ENCODE measurements around the gene SH2B2. TPM values are rescaled to one million over a fixed set of nuclear protein-coding genes. Genes with fewer than 3 reads are reported as not detected.
"Not testable (repeated sequence)": the region's sequence is repeated elsewhere in the genome, so short reads cannot be mapped to it uniquely, and the experiment has no call there.

Gene SH2B2
- total and polyA plus RNA-seq, 2 experiments from 2014 or later, result 5.6 to 21.9 TPM

GRCh38 chr7:102297487-102298218, 11.0 kb downstream of the SH2B2 start:
- Mint-ChIP-seq H3K36me3 (ENCODE audit: low read depth) (no peaks in the 10 kb centered on the region), H3K27me3 (ENCODE audit: insufficient read depth, low read depth, poor library complexity) (peaks cover 25% of the 10 kb centered on the region), H3K27ac (no peak overlapping the region), H3K4me1 (peaks cover 28% of the 10 kb centered on the region), H3K4me3 (no peak overlapping the region), H3K9me3 (no peaks in the 10 kb centered on the region)
- Histone ChIP-seq H3K4me3 (no peak overlapping the region), H2AFZ (no peak overlapping the region), H3F3A (replicated peaks; ENCODE audit: low read depth) (no peaks in the 10 kb centered on the region), H3K79me2 (replicated peaks; ENCODE audit: insufficient read depth) (no peaks in the 10 kb centered on the region), H3K4me2 (no peak overlapping the region), H3K4me1 (ENCODE audit: insufficient read depth) (peaks cover 16% of the 10 kb centered on the region), H3K27me3 (ENCODE audit: insufficient read depth) (peaks cover 5% of the 10 kb centered on the region; the same call in 1 of the 2 replicates), H3K36me3 (ENCODE audit: insufficient read depth) (no peaks in the 10 kb centered on the region; the same call in 1 of the 2 replicates), H3K27ac (ENCODE audit: low read depth) (no peak overlapping the region), H4K20me1 (replicated peaks; ENCODE audit: insufficient read depth) (peaks cover 18% of the 10 kb centered on the region), H3K9me2 (ENCODE audit: insufficient read depth) (no peaks in the 10 kb centered on the region)
- ATAC-seq (no peak), DNase-seq (ENCODE audit: low spot score) (no peak)
- TF ChIP-seq JUNB (IDR thresholded peaks at IDR 0.05; ENCODE audit: unreplicated experiment) (no peak), EZH2 (IDR thresholded peaks at IDR 0.05; ENCODE audit: low read depth, unreplicated experiment) (no peak), POLR2AphosphoS5 (IDR thresholded peaks at IDR 0.05; ENCODE audit: low read depth) (no peak), CREB1 (CRISPR knock-in tag; IDR thresholded peaks at IDR 0.05; ENCODE audit: low read depth) (no peak), ZNF331 (CRISPR knock-in tag; IDR thresholded peaks at IDR 0.05; ENCODE audit: low read depth) (no peak), CTCF (conservative IDR thresholded peaks at IDR 0.05; ENCODE audit: low read depth in 2 of 2) (no peak), STAT1 (IDR thresholded peaks at IDR 0.05; ENCODE audit: unreplicated experiment) (no peak)
- TF ChIP-seq, protein P1, sequence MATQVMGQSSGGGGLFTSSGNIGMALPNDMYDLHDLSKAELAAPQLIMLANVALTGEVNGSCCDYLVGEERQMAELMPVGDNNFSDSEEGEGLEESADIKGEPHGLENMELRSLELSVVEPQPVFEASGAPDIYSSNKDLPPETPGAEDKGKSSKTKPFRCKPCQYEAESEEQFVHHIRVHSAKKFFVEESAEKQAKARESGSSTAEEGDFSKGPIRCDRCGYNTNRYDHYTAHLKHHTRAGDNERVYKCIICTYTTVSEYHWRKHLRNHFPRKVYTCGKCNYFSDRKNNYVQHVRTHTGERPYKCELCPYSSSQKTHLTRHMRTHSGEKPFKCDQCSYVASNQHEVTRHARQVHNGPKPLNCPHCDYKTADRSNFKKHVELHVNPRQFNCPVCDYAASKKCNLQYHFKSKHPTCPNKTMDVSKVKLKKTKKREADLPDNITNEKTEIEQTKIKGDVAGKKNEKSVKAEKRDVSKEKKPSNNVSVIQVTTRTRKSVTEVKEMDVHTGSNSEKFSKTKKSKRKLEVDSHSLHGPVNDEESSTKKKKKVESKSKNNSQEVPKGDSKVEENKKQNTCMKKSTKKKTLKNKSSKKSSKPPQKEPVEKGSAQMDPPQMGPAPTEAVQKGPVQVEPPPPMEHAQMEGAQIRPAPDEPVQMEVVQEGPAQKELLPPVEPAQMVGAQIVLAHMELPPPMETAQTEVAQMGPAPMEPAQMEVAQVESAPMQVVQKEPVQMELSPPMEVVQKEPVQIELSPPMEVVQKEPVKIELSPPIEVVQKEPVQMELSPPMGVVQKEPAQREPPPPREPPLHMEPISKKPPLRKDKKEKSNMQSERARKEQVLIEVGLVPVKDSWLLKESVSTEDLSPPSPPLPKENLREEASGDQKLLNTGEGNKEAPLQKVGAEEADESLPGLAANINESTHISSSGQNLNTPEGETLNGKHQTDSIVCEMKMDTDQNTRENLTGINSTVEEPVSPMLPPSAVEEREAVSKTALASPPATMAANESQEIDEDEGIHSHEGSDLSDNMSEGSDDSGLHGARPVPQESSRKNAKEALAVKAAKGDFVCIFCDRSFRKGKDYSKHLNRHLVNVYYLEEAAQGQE (IDR thresholded peaks at IDR 0.05; ENCODE audit: unreplicated experiment), result no peak

- Histone ChIP-seq H2AFZ (no peak overlapping the region), H3K4me2 (no peak overlapping the region), H3K4me3 (0 out of 2 replicates have a peak overlapping the region, but pooled peaks have one; percentile 30), H3K9me2 (ENCODE audit: insufficient read depth) (no peaks in the 10 kb centered on the region), H3K27ac (ENCODE audit: low read depth) (no peak overlapping the region), H3K4me1 (ENCODE audit: insufficient read depth) (peaks cover 8% of the 10 kb centered on the region; the same call in 1 of the 2 replicates), H3K79me2 (replicated peaks; ENCODE audit: insufficient read depth) (no peaks in the 10 kb centered on the region), H4K20me1 (replicated peaks; ENCODE audit: insufficient read depth) (peaks cover 21% of the 10 kb centered on the region), H3F3A (replicated peaks; ENCODE audit: low read depth) (no peaks in the 10 kb centered on the region), H3K27me3 (ENCODE audit: insufficient read depth) (peaks cover 5% of the 10 kb centered on the region; the same call in 1 of the 2 replicates), H3K36me3 (ENCODE audit: insufficient read depth) (no peaks in the 10 kb centered on the region)
- Mint-ChIP-seq H3K4me1 (peaks cover 11% of the 10 kb centered on the region), H3K27ac (no peak overlapping the region), H3K27me3 (ENCODE audit: insufficient read depth, low read depth, poor library complexity) (peaks cover 18% of the 10 kb centered on the region), H3K36me3 (ENCODE audit: low read depth) (no peaks in the 10 kb centered on the region), H3K9me3 (no peaks in the 10 kb centered on the region), H3K4me3 (no peak overlapping the region)
- peak; percentile 88 for ATAC-seq
- TF ChIP-seq CTCF (conservative IDR thresholded peaks at IDR 0.05; ENCODE audit: low read depth in 2 of 2), result peak; percentile 61 to 91
- TF ChIP-seq CREB1 (CRISPR knock-in tag; IDR thresholded peaks at IDR 0.05; ENCODE audit: low read depth), result peak; percentile 48; the same call in 1 of the 2 replicates
- no peak for TF ChIP-seq NANOG (IDR thresholded peaks at IDR 0.05; ENCODE audit: borderline replicate concordance)
- DNase-seq (ENCODE audit: low spot score), result peak; percentile 94
Observed at GRCh38 chr7:102300643-102301221, 14.1 kb downstream of the SH2B2 start.

- H3K27me3 ChIP-seq (ENCODE audit: insufficient read depth); H3F3A ChIP-seq (replicated peaks; ENCODE audit: low read depth); ATAC-seq; H3K4me3 Mint-ChIP-seq; H3K9me3 Mint-ChIP-seq; H3K4me3 ChIP-seq; H3K27ac Mint-ChIP-seq; DNase-seq (ENCODE audit: low spot score); H2AFZ ChIP-seq; H3K4me1 ChIP-seq (ENCODE audit: insufficient read depth); H3K36me3 ChIP-seq (ENCODE audit: insufficient read depth); H3K79me2 ChIP-seq (replicated peaks; ENCODE audit: insufficient read depth); H3K36me3 Mint-ChIP-seq (ENCODE audit: low read depth); H3K9me2 ChIP-seq (ENCODE audit: insufficient read depth); H3K4me1 Mint-ChIP-seq; H3K27ac ChIP-seq (ENCODE audit: low read depth); H3K4me2 ChIP-seq: not testable (repeated sequence)
- peaks cover 21% of the 10 kb centered on the region for H4K20me1 ChIP-seq (replicated peaks; ENCODE audit: insufficient read depth)
- peaks cover 17% of the 10 kb centered on the region for H3K27me3 Mint-ChIP-seq (ENCODE audit: insufficient read depth, low read depth, poor library complexity)
Observed at GRCh38 chr7:102301367-102301766, 14.7 kb downstream of the SH2B2 start.

Measured in GM23338 (cell line).